HCT116 (cell line): ENCODE results near the gene PSMD3. TPM values are rescaled to one million over a fixed set of nuclear protein-coding genes. Genes with fewer than 3 reads are reported as not detected.

ENCODE experiments used
- ATAC-seq: fragments of 200-7000 bp; cut with Tn5 transposase; 2 replicates; pipeline ENCODE4 v1.9.1; 2020; ENCODE audit warnings: mild to moderate bottlenecking, moderate library complexity
- BruUV-seq: library from RNA; stranded (reverse); fragments of 400-500 nt; replicated peaks from 2 replicates; lab custom pipeline; 2021; lab: Mats Ljungman, UMichigan
- CTCF ChIA-PET: fragments of 300-600 bp; sonication (Branson Sonifier 250); formaldehyde crosslinking; loops from one replicate; lab custom pipeline; 2021; ENCODE audit warnings: antibody characterized with exemption; lab: Charles Lee
- POLR2A ChIA-PET: fragments of 300-600, 350-600 bp; sonication (Branson Sonifier 250); formaldehyde crosslinking; loops from one replicate; lab custom pipeline; 2021; ENCODE audit warnings: antibody characterized with exemption; lab: Charles Lee
- RAD21 ChIA-PET, 2 experiments: fragments of 300-600 bp; sonication (Branson Sonifier 250); formaldehyde crosslinking; loops; one replicate each; lab custom pipeline; 2023; ENCODE audit warnings: low total read pairs in 2 of 2; ENCODE audit not compliant: uncharacterized antibody in 2 of 2, unreplicated experiment in 2 of 2, low non-redundant PET in 1 of 2; lab: Charles Lee
- DNase-seq: peaks from one replicate; pipeline ENCODE4 v3.0.0-alpha.2; 2010; ENCODE audit warnings: low read depth, low spot score
- H2AFZ ChIP-seq: fragments of 200-600 bp; shearing (Covaris generic), sonication (generic); 2 replicates; pipeline ENCODE4 v1.6.1; 2017; ENCODE audit warnings: low read depth, mixed run types, mixed read lengths, antibody characterized with exemption, low read length; ENCODE audit not compliant: poor library complexity, severe bottlenecking
- H3K27ac ChIP-seq: 2 replicates; pipeline ENCODE4 v1.5.1; 2012; ENCODE audit warnings: low read depth, low read length
- H3K27me3 ChIP-seq: fragments of 200-600 bp; sonication (generic); 2 replicates; pipeline ENCODE4 v1.6.1; 2016; ENCODE audit warnings: mixed run types, low read length, mixed read lengths; ENCODE audit not compliant: insufficient read depth
- H3K36me3 ChIP-seq, 2 experiments: fragments of 200-500 bp in 1 of 2; fragments of 200-600 bp in 1 of 2; sonication (Bioruptor generic) in 1 of 2; sonication (generic) in 1 of 2; 2 replicates each; pipeline versions ENCODE4 v1.5.1 to v1.6.1; 2014 to 2016; ENCODE audit warnings: low read length in 2 of 2, inconsistent platforms in 1 of 2, mixed read lengths in 1 of 2, mixed run types in 1 of 2; ENCODE audit not compliant: insufficient read depth in 2 of 2, control insufficient read depth in 1 of 2
- H3K4me1 ChIP-seq, 2 experiments: fragments of 200-600 bp in 1 of 2; sonication (generic) in 1 of 2; 2 replicates each; pipeline versions ENCODE4 v1.5.1 to v1.6.1; 2012 to 2017; ENCODE audit warnings: low read length in 2 of 2, inconsistent platforms in 1 of 2, mild to moderate bottlenecking in 1 of 2, mixed read lengths in 1 of 2, mixed run types in 1 of 2, moderate library complexity in 1 of 2; ENCODE audit not compliant: insufficient read depth in 2 of 2, control insufficient read depth in 1 of 2
- H3K4me2 ChIP-seq: fragments of 200-600 bp; sonication (generic); 2 replicates; pipeline ENCODE4 v1.6.1; 2017; ENCODE audit warnings: mixed run types, low read length, mixed read lengths
- H3K4me3 ChIP-seq, 2 experiments: fragments of 200-600 bp in 1 of 2; sonication (generic) in 1 of 2; replicated peaks in 1 of 2; 2 replicates each; pipeline ENCODE4 v1.5.1; 2011 to 2016; ENCODE audit warnings: low read length in 2 of 2, control low read depth in 1 of 2, low read depth in 1 of 2, mild to moderate bottlenecking in 1 of 2, mixed read lengths in 1 of 2, mixed run types in 1 of 2
- H3K79me2 ChIP-seq: fragments of 200-600 bp; sonication (generic); 2 replicates; pipeline ENCODE4 v1.6.1; 2017; ENCODE audit warnings: mild to moderate bottlenecking, mixed run types, low read length, moderate library complexity, mixed read lengths; ENCODE audit not compliant: insufficient read depth
- H3K9ac ChIP-seq: fragments of 200-600 bp; sonication (generic); 2 replicates; pipeline ENCODE4 v1.6.1; 2016; ENCODE audit warnings: low read length, mixed read lengths
- H3K9me2 ChIP-seq: fragments of 200-600 bp; sonication (generic), shearing (Covaris generic); 2 replicates; pipeline ENCODE4 v1.6.1; 2017; ENCODE audit warnings: mixed run types, mild to moderate bottlenecking, moderate library complexity; ENCODE audit not compliant: insufficient read depth
- H3K9me3 ChIP-seq, 2 experiments: fragments of 200-500 bp in 1 of 2; fragments of 200-600 bp in 1 of 2; sonication (Bioruptor generic) in 1 of 2; sonication (generic) in 1 of 2; 2 replicates each; pipeline ENCODE4 v1.6.1; 2014 to 2017; ENCODE audit warnings: low read length in 2 of 2, mixed read lengths in 2 of 2, inconsistent platforms in 1 of 2, low read depth in 1 of 2, mild to moderate bottlenecking in 1 of 2, mixed run types in 1 of 2, moderate library complexity in 1 of 2; ENCODE audit not compliant: control insufficient read depth in 1 of 2, insufficient read depth in 1 of 2
- H4K20me1 ChIP-seq: fragments of 200-600 bp; sonication (generic), shearing (Covaris generic); 2 replicates; pipeline ENCODE4 v1.6.1; 2017; ENCODE audit warnings: mixed run types, mild to moderate bottlenecking, moderate library complexity; ENCODE audit not compliant: insufficient read depth
- CEBPB ChIP-seq: IDR thresholded peaks from 2 replicates; pipeline ENCODE4 v1.6.1; 2012; ENCODE audit warnings: low read depth
- EGR1 ChIP-seq: IDR thresholded peaks from 2 replicates; pipeline ENCODE4 v1.6.1; 2012; ENCODE audit warnings: low read depth
- ELF1 ChIP-seq: IDR thresholded peaks from 2 replicates; pipeline ENCODE4 v1.6.1; 2012; ENCODE audit warnings: low read depth, borderline replicate concordance
- EZH2 ChIP-seq: fragments of 200-600 bp; sonication (generic); IDR thresholded peaks from 2 replicates; pipeline ENCODE4 v1.6.1; 2017; ENCODE audit warnings: antibody characterized with exemption, mixed run types
- JUND ChIP-seq: IDR thresholded peaks from 2 replicates; pipeline ENCODE4 v1.6.1; 2012
- POLR2A ChIP-seq: IDR thresholded peaks from 2 replicates; pipeline ENCODE4 v1.7.0; 2011; ENCODE audit warnings: borderline replicate concordance; ENCODE audit not compliant: insufficient read depth, insufficient read length; ENCODE audit errors: extremely low read depth
- RAD21 ChIP-seq: IDR thresholded peaks from 2 replicates; pipeline ENCODE4 v1.6.1; 2012; ENCODE audit warnings: low read depth, mild to moderate bottlenecking
- SIN3A ChIP-seq: IDR thresholded peaks from 2 replicates; pipeline ENCODE4 v1.6.1; 2012; ENCODE audit warnings: low read depth
- TCF7L2 ChIP-seq: IDR thresholded peaks from 2 replicates; pipeline ENCODE4 v1.7.0; 2011; ENCODE audit warnings: borderline replicate concordance, inconsistent platforms; ENCODE audit not compliant: insufficient read depth, insufficient read length; ENCODE audit errors: extremely low read depth
- ZNF274 ChIP-seq: fragments of 200-500 bp; sonication (Bioruptor generic); IDR thresholded peaks from 2 replicates; pipeline ENCODE4 v1.6.1; 2014; ENCODE audit warnings: mild to moderate bottlenecking, low read depth, low read length, inconsistent platforms
- intact Hi-C: fragments of 100-400 bp; cut with micrococcal nuclease; formaldehyde crosslinking; loops from 2 replicates; pipeline ENCODE4 v1.10.0; 2022
- total RNA-seq: library from RNA; stranded (reverse); gene quantifications from one replicate; pipeline ENCODE4 v1.2.1, GENCODE V29; 2021; ENCODE audit not compliant: unreplicated experiment
- TF ChIP-seq, protein P1 (sequence below): IDR thresholded peaks from 2 replicates; pipeline ENCODE4 v1.6.1; 2012
- TF ChIP-seq, protein P2 (sequence below): IDR thresholded peaks from 2 replicates; pipeline ENCODE4 v1.6.1; 2011; ENCODE audit warnings: mild to moderate bottlenecking, low read length, moderate library complexity; ENCODE audit not compliant: insufficient replicate concordance; ENCODE audit errors: extremely low read depth
- TF ChIP-seq, protein P3 (sequence below): IDR thresholded peaks from 2 replicates; pipeline ENCODE4 v1.6.1; 2012; ENCODE audit warnings: low read depth

PSMD3 gene
- total RNA-seq, 1 experiment from 2014 or later, result 152 TPM

DNA sequence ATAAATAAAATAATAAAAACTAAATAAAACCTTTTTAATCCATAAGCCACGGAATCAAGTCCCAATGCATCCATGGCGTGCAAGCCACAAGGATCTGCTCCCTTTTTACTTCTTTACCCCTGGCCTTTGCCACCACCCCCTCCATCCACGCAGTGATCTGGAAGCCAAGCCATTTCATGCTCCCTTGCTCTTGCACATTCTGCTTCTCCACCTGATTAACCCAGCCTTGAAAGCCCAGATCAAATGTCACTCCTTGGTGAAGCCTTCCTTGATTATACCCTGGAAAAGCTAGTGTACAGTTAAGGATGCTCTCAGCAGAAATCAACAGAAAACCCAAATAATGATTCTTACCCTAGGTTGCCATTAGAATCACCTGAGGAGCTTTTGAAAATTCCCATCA lies 43.2 kb upstream of the PSMD3 start:
- H3K27ac ChIP-seq, result no peak overlapping the region
- TF ChIP-seq, protein P1, sequence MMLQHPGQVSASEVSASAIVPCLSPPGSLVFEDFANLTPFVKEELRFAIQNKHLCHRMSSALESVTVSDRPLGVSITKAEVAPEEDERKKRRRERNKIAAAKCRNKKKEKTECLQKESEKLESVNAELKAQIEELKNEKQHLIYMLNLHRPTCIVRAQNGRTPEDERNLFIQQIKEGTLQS, result no peak
- H3K4me1 ChIP-seq, result peaks cover 11 to 16% of the 10 kb centered on the region in 2 experiments
- ATAC-seq (no peak), DNase-seq (no peak)
- no peaks in the 10 kb centered on the region for H3K27me3 ChIP-seq
- no peaks in the 10 kb centered on the region for H4K20me1 ChIP-seq
- BruUV-seq, result no TSS peak
- intact Hi-C loops, result no loop called here
- H3K79me2 ChIP-seq, result no peaks in the 10 kb centered on the region
- ChIA-PET RAD21 (no interaction called here), POLR2A (no interaction called here), CTCF (no interaction called here)
- H2AFZ ChIP-seq, result no peak overlapping the region
- H3K9me3 ChIP-seq, result no peaks in the 10 kb centered on the region
- no peak overlapping the region for H3K9ac ChIP-seq
- H3K36me3 ChIP-seq, result no peaks in the 10 kb centered on the region
- H3K4me2 ChIP-seq, result no peak overlapping the region
- H3K9me2 ChIP-seq, result no peaks in the 10 kb centered on the region
- no peak overlapping the region for H3K4me3 ChIP-seq

DNA sequence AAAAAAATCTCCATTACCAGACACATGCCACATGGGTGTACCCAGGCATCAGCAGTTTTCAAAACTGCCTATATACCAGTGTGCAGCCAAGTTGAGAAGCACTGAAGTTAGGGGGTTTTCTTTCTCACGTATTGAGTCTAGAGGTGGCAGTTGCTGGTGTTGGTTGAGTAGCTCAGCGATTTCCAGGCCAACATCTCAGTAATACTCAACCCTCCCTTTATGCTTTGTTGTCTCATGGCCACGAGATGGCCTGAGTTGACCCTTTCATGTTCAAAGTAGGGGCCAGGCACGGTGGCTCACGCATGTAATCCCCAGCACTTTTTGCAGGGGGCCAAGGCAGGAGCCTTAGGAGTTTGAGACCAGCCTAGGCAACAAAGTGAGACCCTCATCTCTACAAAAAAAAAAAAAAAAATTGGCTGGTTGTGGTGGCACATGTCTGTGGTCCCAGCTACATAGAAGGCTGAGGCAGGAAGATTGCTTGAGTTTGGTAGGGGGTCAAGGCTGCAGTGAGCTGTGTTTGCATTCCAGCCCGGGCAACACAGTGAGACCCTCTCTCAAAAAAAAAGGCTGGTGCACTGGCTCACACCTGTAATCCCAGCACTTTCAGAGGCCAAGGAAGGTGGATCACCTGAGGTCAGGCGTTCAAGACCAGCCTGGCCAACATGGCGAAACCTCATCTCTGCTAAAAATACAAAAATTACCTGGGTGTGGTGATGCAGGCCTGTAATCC lies 42.3 kb upstream of the PSMD3 start:
- no peak overlapping the region for H3K9ac ChIP-seq
- intact Hi-C loops, result no loop called here
- no peaks in the 10 kb centered on the region for H3K9me2 ChIP-seq
- no peaks in the 10 kb centered on the region for H3K79me2 ChIP-seq
- no TSS peak for BruUV-seq
- no peak overlapping the region for H3K27ac ChIP-seq
- no peaks in the 10 kb centered on the region for H3K9me3 ChIP-seq
- H3K4me2 ChIP-seq, result no peak overlapping the region
- H3K27me3 ChIP-seq, result no peaks in the 10 kb centered on the region
- no peak for DNase-seq
- peaks cover 11 to 16% of the 10 kb centered on the region in 2 experiments for H3K4me1 ChIP-seq
- POLR2A ChIA-PET, result no interaction called here
- CTCF ChIA-PET, result interaction anchor here (1.5 to 1.8 kb wide), 2 partner anchors 17 to 20 kb away, joined by 3 to 4 read pairs; no protein-coding TSS in a partner anchor
- H3K4me3 ChIP-seq, result no peak overlapping the region
- H3K36me3 ChIP-seq, result no peaks in the 10 kb centered on the region
- RAD21 ChIA-PET, result no interaction called here
- H2AFZ ChIP-seq, result no peak overlapping the region
- no peaks in the 10 kb centered on the region for H4K20me1 ChIP-seq
- no peak for ATAC-seq
- no peak for TF ChIP-seq JUND
- TF ChIP-seq ELF1, result no peak
- TF ChIP-seq, protein P1, result no peak
- TF ChIP-seq, protein P2, sequence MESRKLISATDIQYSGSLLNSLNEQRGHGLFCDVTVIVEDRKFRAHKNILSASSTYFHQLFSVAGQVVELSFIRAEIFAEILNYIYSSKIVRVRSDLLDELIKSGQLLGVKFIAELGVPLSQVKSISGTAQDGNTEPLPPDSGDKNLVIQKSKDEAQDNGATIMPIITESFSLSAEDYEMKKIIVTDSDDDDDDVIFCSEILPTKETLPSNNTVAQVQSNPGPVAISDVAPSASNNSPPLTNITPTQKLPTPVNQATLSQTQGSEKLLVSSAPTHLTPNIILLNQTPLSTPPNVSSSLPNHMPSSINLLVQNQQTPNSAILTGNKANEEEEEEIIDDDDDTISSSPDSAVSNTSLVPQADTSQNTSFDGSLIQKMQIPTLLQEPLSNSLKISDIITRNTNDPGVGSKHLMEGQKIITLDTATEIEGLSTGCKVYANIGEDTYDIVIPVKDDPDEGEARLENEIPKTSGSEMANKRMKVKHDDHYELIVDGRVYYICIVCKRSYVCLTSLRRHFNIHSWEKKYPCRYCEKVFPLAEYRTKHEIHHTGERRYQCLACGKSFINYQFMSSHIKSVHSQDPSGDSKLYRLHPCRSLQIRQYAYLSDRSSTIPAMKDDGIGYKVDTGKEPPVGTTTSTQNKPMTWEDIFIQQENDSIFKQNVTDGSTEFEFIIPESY, result no peak
- TF ChIP-seq EZH2, result no peak
- no peak for TF ChIP-seq TCF7L2
- TF ChIP-seq POLR2A, result no peak
- no peak for TF ChIP-seq CEBPB
- TF ChIP-seq, protein P3, sequence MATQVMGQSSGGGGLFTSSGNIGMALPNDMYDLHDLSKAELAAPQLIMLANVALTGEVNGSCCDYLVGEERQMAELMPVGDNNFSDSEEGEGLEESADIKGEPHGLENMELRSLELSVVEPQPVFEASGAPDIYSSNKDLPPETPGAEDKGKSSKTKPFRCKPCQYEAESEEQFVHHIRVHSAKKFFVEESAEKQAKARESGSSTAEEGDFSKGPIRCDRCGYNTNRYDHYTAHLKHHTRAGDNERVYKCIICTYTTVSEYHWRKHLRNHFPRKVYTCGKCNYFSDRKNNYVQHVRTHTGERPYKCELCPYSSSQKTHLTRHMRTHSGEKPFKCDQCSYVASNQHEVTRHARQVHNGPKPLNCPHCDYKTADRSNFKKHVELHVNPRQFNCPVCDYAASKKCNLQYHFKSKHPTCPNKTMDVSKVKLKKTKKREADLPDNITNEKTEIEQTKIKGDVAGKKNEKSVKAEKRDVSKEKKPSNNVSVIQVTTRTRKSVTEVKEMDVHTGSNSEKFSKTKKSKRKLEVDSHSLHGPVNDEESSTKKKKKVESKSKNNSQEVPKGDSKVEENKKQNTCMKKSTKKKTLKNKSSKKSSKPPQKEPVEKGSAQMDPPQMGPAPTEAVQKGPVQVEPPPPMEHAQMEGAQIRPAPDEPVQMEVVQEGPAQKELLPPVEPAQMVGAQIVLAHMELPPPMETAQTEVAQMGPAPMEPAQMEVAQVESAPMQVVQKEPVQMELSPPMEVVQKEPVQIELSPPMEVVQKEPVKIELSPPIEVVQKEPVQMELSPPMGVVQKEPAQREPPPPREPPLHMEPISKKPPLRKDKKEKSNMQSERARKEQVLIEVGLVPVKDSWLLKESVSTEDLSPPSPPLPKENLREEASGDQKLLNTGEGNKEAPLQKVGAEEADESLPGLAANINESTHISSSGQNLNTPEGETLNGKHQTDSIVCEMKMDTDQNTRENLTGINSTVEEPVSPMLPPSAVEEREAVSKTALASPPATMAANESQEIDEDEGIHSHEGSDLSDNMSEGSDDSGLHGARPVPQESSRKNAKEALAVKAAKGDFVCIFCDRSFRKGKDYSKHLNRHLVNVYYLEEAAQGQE, result no peak
- TF ChIP-seq ZNF274, result no peak
- no peak for TF ChIP-seq EGR1
- no peak for TF ChIP-seq RAD21
- no peak for TF ChIP-seq SIN3A
